ENCODE data around the gene FTH1. TPM values are rescaled to one million over a fixed set of nuclear protein-coding genes. Genes with fewer than 3 reads are reported as not detected.

Gene FTH1
- total RNA-seq, 1 donor from 2014 or later, result 1,419 TPM

DNA sequence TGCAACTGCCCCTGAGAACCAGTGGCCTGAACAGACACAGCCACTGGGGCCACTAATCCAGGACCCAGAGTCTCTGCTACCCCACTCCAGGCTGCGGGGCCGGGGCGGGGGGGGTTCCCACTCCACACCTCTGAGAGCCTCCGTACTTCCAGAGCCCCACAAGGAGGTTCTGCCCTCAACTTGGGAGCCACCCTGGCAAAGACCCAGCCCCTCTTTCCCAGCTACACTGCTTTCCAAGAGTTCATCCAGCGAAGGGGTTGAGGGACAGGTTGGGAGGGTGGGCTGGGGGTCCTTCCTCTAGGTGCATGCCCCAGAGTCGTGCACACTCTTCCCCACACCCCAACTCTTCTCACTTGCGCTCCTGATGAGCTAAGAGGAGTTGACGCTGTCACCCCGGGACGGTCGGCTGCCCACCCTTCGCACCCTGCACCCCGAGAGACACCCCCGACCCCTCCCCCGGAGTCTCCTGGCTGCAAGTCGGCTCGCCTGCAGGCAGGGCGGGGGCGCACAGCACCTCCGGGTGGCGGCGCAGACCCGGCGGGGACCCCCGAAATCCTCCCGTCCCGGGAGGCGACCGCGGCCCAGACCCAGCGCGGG is 50.6 kb downstream of the FTH1 start:
- TF ChIP-seq, protein P1, sequence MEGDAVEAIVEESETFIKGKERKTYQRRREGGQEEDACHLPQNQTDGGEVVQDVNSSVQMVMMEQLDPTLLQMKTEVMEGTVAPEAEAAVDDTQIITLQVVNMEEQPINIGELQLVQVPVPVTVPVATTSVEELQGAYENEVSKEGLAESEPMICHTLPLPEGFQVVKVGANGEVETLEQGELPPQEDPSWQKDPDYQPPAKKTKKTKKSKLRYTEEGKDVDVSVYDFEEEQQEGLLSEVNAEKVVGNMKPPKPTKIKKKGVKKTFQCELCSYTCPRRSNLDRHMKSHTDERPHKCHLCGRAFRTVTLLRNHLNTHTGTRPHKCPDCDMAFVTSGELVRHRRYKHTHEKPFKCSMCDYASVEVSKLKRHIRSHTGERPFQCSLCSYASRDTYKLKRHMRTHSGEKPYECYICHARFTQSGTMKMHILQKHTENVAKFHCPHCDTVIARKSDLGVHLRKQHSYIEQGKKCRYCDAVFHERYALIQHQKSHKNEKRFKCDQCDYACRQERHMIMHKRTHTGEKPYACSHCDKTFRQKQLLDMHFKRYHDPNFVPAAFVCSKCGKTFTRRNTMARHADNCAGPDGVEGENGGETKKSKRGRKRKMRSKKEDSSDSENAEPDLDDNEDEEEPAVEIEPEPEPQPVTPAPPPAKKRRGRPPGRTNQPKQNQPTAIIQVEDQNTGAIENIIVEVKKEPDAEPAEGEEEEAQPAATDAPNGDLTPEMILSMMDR (IDR thresholded peaks at IDR 0.05; ENCODE audit: unreplicated experiment), result no peak
- DNase-seq (ENCODE audit: low spot score in 2 of 2, unreplicated experiment in 2 of 2), result no peak
- H3K4me1 Mint-ChIP-seq, result peaks cover 31% of the 10 kb centered on the region
- H3K36me3 Mint-ChIP-seq, result no peaks in the 10 kb centered on the region
- no peak overlapping the region for H3K27ac Mint-ChIP-seq
- H3K27me3 Mint-ChIP-seq (ENCODE audit: low read depth), result peaks cover 40% of the 10 kb centered on the region
- peak overlapping the region; percentile 62 for H3K4me3 Mint-ChIP-seq
- H3K9me3 Mint-ChIP-seq, result no peaks in the 10 kb centered on the region

DNA sequence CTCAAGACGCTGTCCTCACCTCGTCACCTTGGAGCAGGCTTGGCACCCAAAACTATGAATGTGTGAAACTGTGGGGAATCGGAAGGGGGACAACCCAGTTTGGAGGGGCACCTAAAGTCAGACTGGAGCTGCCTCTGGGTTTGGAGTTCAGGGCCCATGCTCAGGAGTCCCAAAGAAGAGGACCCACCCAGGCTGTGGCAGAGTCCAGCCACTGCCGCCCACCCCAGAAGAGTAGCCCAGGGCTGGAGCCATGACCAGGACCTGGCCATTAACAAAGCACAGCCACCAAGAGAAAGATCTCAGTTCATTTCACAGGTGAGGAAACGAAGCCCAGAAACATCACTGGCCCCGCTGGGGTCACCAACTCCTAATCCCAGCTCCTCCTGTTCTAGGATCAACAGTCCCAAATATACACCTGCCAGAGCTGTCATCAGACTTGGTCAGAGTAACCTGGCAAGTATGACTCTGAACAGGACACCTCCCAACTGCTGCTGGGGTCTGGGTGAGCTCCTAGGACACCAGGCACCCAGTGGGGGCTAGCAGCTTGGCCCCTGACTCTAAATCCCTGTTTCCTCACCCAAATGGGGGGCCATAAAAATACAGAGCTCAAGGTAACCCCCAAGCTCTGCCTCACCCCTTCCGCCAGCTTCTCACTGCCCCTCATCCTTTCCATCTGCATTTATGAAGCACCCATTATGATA is 52.8 kb downstream of the FTH1 start:
- H3K4me3 Mint-ChIP-seq, result no peak overlapping the region
- no peaks in the 10 kb centered on the region for H3K9me3 Mint-ChIP-seq
- H3K27me3 Mint-ChIP-seq (ENCODE audit: low read depth), result peaks cover 33% of the 10 kb centered on the region
- TF ChIP-seq, protein P1 (IDR thresholded peaks at IDR 0.05; ENCODE audit: unreplicated experiment), result no peak
- H3K36me3 Mint-ChIP-seq, result no peaks in the 10 kb centered on the region
- H3K4me1 Mint-ChIP-seq, result peaks cover 28% of the 10 kb centered on the region
- no peak overlapping the region for H3K27ac Mint-ChIP-seq
- DNase-seq (ENCODE audit: low spot score in 2 of 2, unreplicated experiment in 2 of 2), result no peak

Other genes with a start within 250 kb of the FTH1 start
- gene MYRF, start 215.0 kb downstream of the FTH1 start, total RNA-seq, result 401 to 436 TPM (median 428 TPM) in 3 replicates
- 139 to 154 TPM (median 148 TPM) in 3 replicates for gene TMEM258, start 175.0 kb downstream of the FTH1 start, total RNA-seq
- gene FEN1, start 174.7 kb downstream of the FTH1 start, total RNA-seq, result 19.5 to 20.9 TPM (median 20.3 TPM) in 3 replicates
- gene FADS1, start 150.6 kb downstream of the FTH1 start, total RNA-seq, result 108 to 115 TPM (median 108 TPM) in 3 replicates
- 317 to 337 TPM (median 324 TPM) in 3 replicates for gene FADS2, start 139.3 kb downstream of the FTH1 start, total RNA-seq
- gene FADS3, start 76.1 kb downstream of the FTH1 start, total RNA-seq, result 6.1 to 8.9 TPM (median 8.0 TPM) in 3 replicates
- 10.6 to 12.0 TPM (median 11.9 TPM) in 3 replicates for gene RAB3IL1, start 50.1 kb downstream of the FTH1 start, total RNA-seq
- gene BEST1, start 17.3 kb downstream of the FTH1 start, total RNA-seq, result 0.64 to 1.1 TPM (median 0.90 TPM) in 3 replicates
- 50.4 to 51.6 TPM (median 50.9 TPM) in 3 replicates for gene INCENP, start 156.4 kb upstream of the FTH1 start, total RNA-seq
- gene SCGB1D1, start 222.6 kb upstream of the FTH1 start, total RNA-seq, result not detected in 3 replicates
- not detected in 3 replicates for gene SCGB2A1, start 241.0 kb upstream of the FTH1 start, total RNA-seq